MM.1S (cell line): ENCODE data around the gene RHPN2.

ENCODE experiments used
- DNase-seq: peaks from one replicate; pipeline ENCODE4 v3.0.0-alpha.2; 2015
- H2AFZ ChIP-seq: fragments of 300-600 bp; sonication (generic); 2 replicates; pipeline ENCODE4 v1.6.0; 2016; ENCODE audit warnings: antibody characterized with exemption, low read length
- H3F3A ChIP-seq: fragments of 300-600 bp; sonication (generic); 2 replicates; pipeline ENCODE4 v1.6.1; 2016; ENCODE audit warnings: mild to moderate bottlenecking, antibody characterized with exemption, low read length, moderate library complexity, mixed read lengths; ENCODE audit not compliant: insufficient read depth
- H3K27ac ChIP-seq: fragments of 300-600 bp; sonication (generic); 2 replicates; pipeline ENCODE4 v1.5.1; 2016; ENCODE audit warnings: mild to moderate bottlenecking, low read length
- H3K27me3 ChIP-seq: fragments of 300-600 bp; sonication (generic); replicated peaks from 2 replicates; pipeline ENCODE4 v1.6.0; 2016; ENCODE audit warnings: low read length; ENCODE audit not compliant: insufficient read depth
- H3K36me3 ChIP-seq: fragments of 300-600 bp; sonication (generic); replicated peaks from 2 replicates; pipeline ENCODE4 v1.6.1; 2016; ENCODE audit warnings: mild to moderate bottlenecking, low read length, mixed read lengths; ENCODE audit not compliant: insufficient read depth
- H3K4me1 ChIP-seq: fragments of 300-600 bp; sonication (generic); 2 replicates; pipeline ENCODE4 v1.6.1; 2016; ENCODE audit warnings: low read length, mixed read lengths
- H3K4me2 ChIP-seq: fragments of 300-600 bp; sonication (generic); 2 replicates; pipeline ENCODE4 v1.6.0; 2016; ENCODE audit warnings: low read depth, low read length
- H3K4me3 ChIP-seq: fragments of 300-600 bp; sonication (generic); 2 replicates; pipeline ENCODE4 v1.5.1; 2016; ENCODE audit warnings: low read length, mixed read lengths
- H3K79me2 ChIP-seq: fragments of 300-600 bp; sonication (generic); 2 replicates; pipeline ENCODE4 v1.6.1; 2016; ENCODE audit warnings: mixed run types, low read length, mixed read lengths
- H3K9ac ChIP-seq: fragments of 300-600 bp; sonication (generic); 2 replicates; pipeline ENCODE4 v1.6.1; 2016; ENCODE audit warnings: low read length, mixed read lengths
- H3K9me2 ChIP-seq: fragments of 300-600 bp; sonication (generic); replicated peaks from 2 replicates; pipeline ENCODE4 v1.6.1; 2016; ENCODE audit warnings: mild to moderate bottlenecking, low read length, mixed read lengths; ENCODE audit not compliant: insufficient read depth
- H3K9me3 ChIP-seq: fragments of 300-600 bp; sonication (generic); replicated peaks from 2 replicates; pipeline ENCODE4 v1.6.1; 2016; ENCODE audit warnings: mild to moderate bottlenecking, low read length, mixed read lengths; ENCODE audit not compliant: insufficient read depth
- H4K20me1 ChIP-seq: fragments of 300-600 bp; sonication (generic); 2 replicates; pipeline ENCODE4 v1.6.1; 2016; ENCODE audit warnings: mild to moderate bottlenecking, low read length, moderate library complexity, mixed read lengths; ENCODE audit not compliant: insufficient read depth
- EZH2 ChIP-seq: fragments of 300-600 bp; sonication (generic); optimal IDR thresholded peaks from 2 replicates; pipeline ENCODE3; 2017; ENCODE audit warnings: low read depth, mild to moderate bottlenecking, antibody characterized with exemption, low read length, mixed read lengths
- EZH2phosphoT487 ChIP-seq: fragments of 300-600 bp; sonication (generic); IDR thresholded peaks from 2 replicates; pipeline ENCODE4 v1.6.1; 2018; ENCODE audit warnings: antibody characterized with exemption, low read length
- TF ChIP-seq, protein P1 (sequence below): fragments of 300-600 bp; sonication (generic); IDR thresholded peaks from 2 replicates; pipeline ENCODE4 v1.5.1; 2016; ENCODE audit warnings: antibody characterized with exemption, low read length, mixed read lengths

Gene RHPN2

DNA sequence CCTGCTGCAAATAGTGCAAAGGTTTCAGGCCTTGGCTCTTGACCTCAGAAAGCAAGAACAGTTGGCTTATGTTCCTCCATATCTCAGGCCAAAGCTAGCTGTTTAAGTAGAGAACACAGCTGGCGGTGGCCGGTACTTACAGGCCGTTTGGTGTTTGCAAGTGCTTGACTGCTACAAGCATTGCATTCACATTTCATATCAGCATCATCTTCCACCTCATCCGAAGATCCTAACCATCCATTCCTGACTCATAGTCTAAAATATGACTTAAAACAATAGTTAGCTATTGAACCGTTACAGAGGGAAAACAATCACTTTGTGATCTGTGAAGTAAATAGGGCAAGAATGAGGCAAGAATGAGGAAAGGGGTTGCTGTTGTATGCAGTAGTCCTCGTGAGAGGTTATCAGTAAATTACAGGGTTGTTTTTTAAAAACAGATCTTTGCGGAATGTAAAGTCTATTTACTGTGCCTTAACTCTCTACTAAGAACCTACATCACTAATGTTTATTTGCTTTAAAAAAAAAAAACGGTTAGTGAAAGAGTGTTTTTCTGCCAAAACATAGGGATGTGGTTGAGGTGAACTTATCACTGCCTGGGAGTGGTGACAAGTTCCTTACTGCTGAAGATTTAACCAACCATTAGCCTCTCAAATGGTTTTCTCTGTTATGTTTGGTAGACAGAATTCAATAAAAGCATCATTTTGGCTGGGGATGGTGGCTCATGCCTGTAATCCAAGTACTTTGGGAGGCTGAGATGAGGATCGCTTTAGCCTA is 45.6 kb upstream of the RHPN2 start:
- Histone ChIP-seq H3K9me3 (no peaks in the 10 kb centered on the region), H3K27ac (no peak overlapping the region), H3K9ac (no peak overlapping the region), H3K36me3 (no peaks in the 10 kb centered on the region), H4K20me1 (no peaks in the 10 kb centered on the region), H3K4me2 (no peak overlapping the region), H3F3A (no peaks in the 10 kb centered on the region), H3K79me2 (no peaks in the 10 kb centered on the region), H3K4me1 (no peaks in the 10 kb centered on the region), H3K27me3 (no peaks in the 10 kb centered on the region), H3K9me2 (no peaks in the 10 kb centered on the region), H2AFZ (no peak overlapping the region), H3K4me3 (no peak overlapping the region)
- no peak for TF ChIP-seq EZH2phosphoT487
- TF ChIP-seq, protein P1, sequence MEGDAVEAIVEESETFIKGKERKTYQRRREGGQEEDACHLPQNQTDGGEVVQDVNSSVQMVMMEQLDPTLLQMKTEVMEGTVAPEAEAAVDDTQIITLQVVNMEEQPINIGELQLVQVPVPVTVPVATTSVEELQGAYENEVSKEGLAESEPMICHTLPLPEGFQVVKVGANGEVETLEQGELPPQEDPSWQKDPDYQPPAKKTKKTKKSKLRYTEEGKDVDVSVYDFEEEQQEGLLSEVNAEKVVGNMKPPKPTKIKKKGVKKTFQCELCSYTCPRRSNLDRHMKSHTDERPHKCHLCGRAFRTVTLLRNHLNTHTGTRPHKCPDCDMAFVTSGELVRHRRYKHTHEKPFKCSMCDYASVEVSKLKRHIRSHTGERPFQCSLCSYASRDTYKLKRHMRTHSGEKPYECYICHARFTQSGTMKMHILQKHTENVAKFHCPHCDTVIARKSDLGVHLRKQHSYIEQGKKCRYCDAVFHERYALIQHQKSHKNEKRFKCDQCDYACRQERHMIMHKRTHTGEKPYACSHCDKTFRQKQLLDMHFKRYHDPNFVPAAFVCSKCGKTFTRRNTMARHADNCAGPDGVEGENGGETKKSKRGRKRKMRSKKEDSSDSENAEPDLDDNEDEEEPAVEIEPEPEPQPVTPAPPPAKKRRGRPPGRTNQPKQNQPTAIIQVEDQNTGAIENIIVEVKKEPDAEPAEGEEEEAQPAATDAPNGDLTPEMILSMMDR, result no peak
- no peak for TF ChIP-seq EZH2
- DNase-seq, result no peak

GRCh38 chr19:33108161-33108560 is 43.5 kb upstream of the RHPN2 start:
- H3K4me1 ChIP-seq, result no peaks in the 10 kb centered on the region
- no peak overlapping the region for H3K9ac ChIP-seq
- no peaks in the 10 kb centered on the region for H3K9me2 ChIP-seq
- no peak for TF ChIP-seq EZH2
- TF ChIP-seq EZH2phosphoT487, result no peak
- TF ChIP-seq, protein P1, result no peak
- no peak overlapping the region for H3K4me2 ChIP-seq
- no peak for DNase-seq
- no peak overlapping the region for H2AFZ ChIP-seq
- no peaks in the 10 kb centered on the region for H3F3A ChIP-seq
- H3K27ac ChIP-seq, result no peak overlapping the region
- no peak overlapping the region for H3K4me3 ChIP-seq
- H3K9me3 ChIP-seq, result no peaks in the 10 kb centered on the region
- H3K27me3 ChIP-seq, result no peaks in the 10 kb centered on the region
- H3K79me2 ChIP-seq, result no peaks in the 10 kb centered on the region
- no peaks in the 10 kb centered on the region for H4K20me1 ChIP-seq
- H3K36me3 ChIP-seq, result no peaks in the 10 kb centered on the region; the same call in 1 of the 2 replicates

GRCh38 chr19:33102893-33103292 is 38.2 kb upstream of the RHPN2 start:
- TF ChIP-seq, protein P1, result no peak
- TF ChIP-seq EZH2, result no peak
- no peak for TF ChIP-seq EZH2phosphoT487
- DNase-seq, result no peak
- H3K27me3 ChIP-seq, result no peaks in the 10 kb centered on the region
- no peak overlapping the region for H3K4me2 ChIP-seq
- H3K27ac ChIP-seq, result no peak overlapping the region
- H3K4me1 ChIP-seq, result no peaks in the 10 kb centered on the region
- H3K9ac ChIP-seq, result no peak overlapping the region
- H3K36me3 ChIP-seq, result peaks cover 5% of the 10 kb centered on the region; the same call in 1 of the 2 replicates
- no peak overlapping the region for H2AFZ ChIP-seq
- no peaks in the 10 kb centered on the region for H3F3A ChIP-seq
- H3K9me3 ChIP-seq, result no peaks in the 10 kb centered on the region
- H3K79me2 ChIP-seq, result no peaks in the 10 kb centered on the region
- H4K20me1 ChIP-seq, result no peaks in the 10 kb centered on the region
- H3K4me3 ChIP-seq, result no peak overlapping the region
- no peaks in the 10 kb centered on the region for H3K9me2 ChIP-seq
